GM21717 (cell line): ENCODE data around the gene LRP2BP.

Experiments
- ATAC-seq: cut with Tn5 transposase; IDR thresholded peaks from one replicate; pipeline ENCODE4 v1.9.1; 2021; ENCODE audit warnings: mild to moderate bottlenecking, moderate library complexity; ENCODE audit not compliant: unreplicated experiment

The LRP2BP gene

GRCh38 chr4:185395956-185396723, 416 bp upstream of the LRP2BP start:
- ATAC-seq, result peak; percentile 79

- no peak for ATAC-seq
Measured at GRCh38 chr4:185394568-185395237, 1.0 kb downstream of the LRP2BP start.

- ATAC-seq, result no peak
Measured at GRCh38 chr4:185392156-185392555, 3.6 kb downstream of the LRP2BP start.

GRCh38 chr4:185390941-185391340, 4.8 kb downstream of the LRP2BP start:
- no peak for ATAC-seq

GRCh38 chr4:185387957-185388356, 7.8 kb downstream of the LRP2BP start:
- no peak for ATAC-seq

GRCh38 chr4:185384930-185385331, 10.8 kb downstream of the LRP2BP start:
- no peak for ATAC-seq

GRCh38 chr4:185384061-185384460, 11.7 kb downstream of the LRP2BP start:
- no peak for ATAC-seq

GRCh38 chr4:185383451-185383850, 12.3 kb downstream of the LRP2BP start:
- no peak for ATAC-seq

GRCh38 chr4:185382754-185383153, 13.0 kb downstream of the LRP2BP start:
- ATAC-seq, result no peak

GRCh38 chr4:185381288-185382196, 14.2 kb downstream of the LRP2BP start:
- ATAC-seq, result no peak

GRCh38 chr4:185380320-185380719, 15.4 kb downstream of the LRP2BP start:
- ATAC-seq, result no peak

- no peak for ATAC-seq
Measured at GRCh38 chr4:185379326-185380295, 16.1 kb downstream of the LRP2BP start.

GRCh38 chr4:185378264-185378663, 17.5 kb downstream of the LRP2BP start:
- ATAC-seq, result no peak

- no peak for ATAC-seq
Measured at GRCh38 chr4:185374573-185374972, 21.2 kb downstream of the LRP2BP start.

GRCh38 chr4:185374027-185374426, 21.7 kb downstream of the LRP2BP start:
- ATAC-seq, result no peak

- no peak for ATAC-seq
Measured at GRCh38 chr4:185371702-185372101, 24.0 kb downstream of the LRP2BP start.

GRCh38 chr4:185370268-185370949, 25.3 kb downstream of the LRP2BP start:
- no peak for ATAC-seq

GRCh38 chr4:185369731-185370130, 26.0 kb downstream of the LRP2BP start:
- no peak for ATAC-seq

- ATAC-seq, result no peak
Measured at GRCh38 chr4:185364886-185365285, 30.8 kb downstream of the LRP2BP start.

- ATAC-seq, result no peak
Measured at GRCh38 chr4:185363251-185363650, 32.5 kb downstream of the LRP2BP start.
